GM18951 (cell line): ENCODE results near the gene ABITRAM.
"Not testable (repeated sequence)": the region's sequence is repeated elsewhere in the genome, so short reads cannot be mapped to it uniquely, and the experiment has no call there.

Source experiments
- POLR2A ChIP-seq: IDR thresholded peaks from 4 replicates; pipeline ENCODE4 v1.6.1; 2011; ENCODE audit warnings: mild to moderate bottlenecking; ENCODE audit not compliant: insufficient read length, insufficient read depth; ENCODE audit errors: extremely low read depth
- in situ Hi-C: fragments of 300-500 bp; cut with MboI; formaldehyde crosslinking; loops from one replicate; pipeline ENCODE4 v1.12.0; 2022; ENCODE audit warnings: low sequenced_read_pairs, mixed read lengths, inconsistent platforms; ENCODE audit not compliant: unreplicated experiment

The ABITRAM gene, protein sequence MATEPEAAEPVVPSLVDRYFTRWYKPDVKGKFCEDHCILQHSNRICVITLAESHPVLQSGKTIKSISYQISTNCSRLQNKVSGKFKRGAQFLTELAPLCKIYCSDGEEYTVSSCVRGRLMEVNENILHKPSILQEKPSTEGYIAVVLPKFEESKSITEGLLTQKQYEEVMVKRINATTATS

DNA sequence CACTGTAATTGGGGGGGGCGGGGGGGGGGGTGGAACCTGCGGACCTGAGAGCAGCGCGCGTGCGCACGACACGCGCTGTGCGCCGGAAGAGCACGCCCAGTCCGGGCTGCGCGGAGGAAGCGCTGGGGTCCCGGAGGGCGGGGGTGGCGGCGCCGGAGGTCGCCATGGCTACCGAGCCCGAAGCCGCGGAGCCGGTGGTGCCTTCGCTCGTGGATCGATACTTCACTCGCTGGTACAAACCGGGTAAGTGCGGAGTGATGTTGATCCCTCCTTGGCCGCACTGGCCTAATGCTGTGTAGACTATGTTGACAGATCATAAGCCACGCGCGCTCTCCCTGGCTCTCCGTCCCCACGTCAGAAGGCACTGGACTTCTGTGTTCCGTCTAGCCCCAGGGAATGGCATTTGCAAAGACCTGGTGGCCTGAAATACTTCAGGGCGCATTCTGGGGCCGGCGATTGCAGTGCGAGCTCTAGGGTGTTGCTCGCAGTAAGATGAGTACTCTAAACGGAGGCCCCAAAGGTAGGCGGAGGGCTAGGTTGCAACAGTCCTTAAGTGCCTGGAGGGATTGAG, at the start of gene ABITRAM:
Gene ABITRAM, plus strand, starts transcription at position 78 of the 571 bp plus-strand sequence. Its CDS starts 87 bp downstream, at position 165.
- in situ Hi-C loops = no loop called here
- no peak for TF ChIP-seq POLR2A

DNA sequence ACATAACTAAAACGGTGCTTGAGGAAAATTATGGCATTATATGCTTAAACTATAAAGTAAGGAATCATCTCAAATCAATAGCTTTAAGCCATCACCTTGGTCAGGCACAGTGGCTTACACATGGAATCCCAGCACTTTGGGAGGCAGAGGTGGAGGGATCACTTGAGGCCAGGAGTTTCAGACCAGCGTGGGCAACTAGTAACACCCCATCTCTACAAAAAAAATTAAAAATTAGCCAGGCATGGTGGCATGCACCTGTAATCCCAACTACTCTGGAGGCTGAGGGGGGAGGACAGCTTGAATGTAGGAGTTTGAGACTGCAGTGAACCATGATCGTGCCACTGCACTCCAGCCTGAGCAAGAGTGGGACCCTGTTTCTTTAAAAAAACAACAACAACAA, 49.5 kb upstream of the ABITRAM start:
- TF ChIP-seq POLR2A = no peak
- in situ Hi-C loops = no loop called here

DNA sequence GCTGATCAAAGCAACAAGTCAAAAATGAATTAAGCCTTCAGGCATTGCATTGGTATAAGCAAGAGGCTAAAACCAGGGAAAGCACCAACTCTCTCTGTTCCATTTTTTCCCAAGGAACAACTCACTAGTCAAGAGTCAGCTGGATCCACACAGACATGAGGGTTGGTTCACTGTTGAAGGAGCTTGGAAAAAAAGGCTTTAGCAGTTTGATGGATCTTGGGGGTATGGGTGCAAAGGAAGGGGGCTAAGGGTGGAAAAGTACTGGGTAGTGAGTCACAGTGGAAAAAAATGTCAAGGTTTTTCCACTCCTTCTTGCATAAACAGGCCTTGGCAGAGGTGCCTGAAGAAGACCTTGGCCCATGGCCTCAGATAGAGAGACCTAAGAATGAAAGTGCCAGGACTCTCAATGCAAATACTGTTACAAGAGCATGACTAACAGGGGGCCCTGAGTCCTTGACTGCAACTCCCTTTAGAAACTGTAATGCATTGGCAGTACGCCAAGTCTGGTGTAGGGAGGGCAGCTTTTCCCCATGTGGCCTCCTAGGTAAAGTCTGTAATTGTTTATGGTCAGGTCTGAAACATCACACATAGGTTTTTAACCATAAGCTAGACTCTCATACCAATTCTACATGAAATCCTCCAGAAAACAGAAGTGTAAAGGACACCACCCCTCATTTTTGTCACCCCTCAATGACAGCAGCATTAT, 48.4 kb upstream of the ABITRAM start:
- TF ChIP-seq POLR2A = no peak
- in situ Hi-C loops = no loop called here

DNA sequence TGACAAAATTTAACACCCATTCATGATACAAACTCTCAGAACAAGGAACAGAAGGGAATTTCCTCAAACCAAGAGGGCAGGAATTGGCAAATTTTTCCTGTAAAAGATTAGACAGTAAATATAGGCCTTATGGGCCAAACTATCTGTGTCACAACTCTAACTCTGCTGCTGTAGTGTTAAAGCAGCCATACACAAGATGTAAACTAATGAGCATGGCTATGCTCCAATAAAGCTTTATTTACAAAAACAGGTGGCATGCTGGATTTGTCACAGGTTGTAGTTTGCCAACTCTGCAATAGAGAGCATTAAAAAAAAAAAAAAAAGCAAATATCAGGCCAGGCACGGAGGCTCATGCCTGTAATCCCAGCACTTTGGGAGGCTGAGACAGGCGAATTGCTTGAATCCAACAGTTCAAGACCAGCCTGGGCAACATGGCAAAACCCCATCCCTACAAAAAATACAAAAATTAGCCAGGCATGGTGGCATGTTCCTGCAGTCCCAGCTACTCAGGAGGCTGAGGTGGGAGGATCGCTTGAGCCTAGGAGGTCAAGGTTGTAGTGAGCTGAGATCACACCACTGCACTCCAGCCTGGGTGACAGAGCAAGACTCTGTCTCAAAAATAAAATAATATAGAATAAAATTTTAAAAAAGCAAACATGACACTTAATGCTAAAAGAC, 47.5 kb upstream of the ABITRAM start:
- in situ Hi-C loops = not testable (repeated sequence)

DNA sequence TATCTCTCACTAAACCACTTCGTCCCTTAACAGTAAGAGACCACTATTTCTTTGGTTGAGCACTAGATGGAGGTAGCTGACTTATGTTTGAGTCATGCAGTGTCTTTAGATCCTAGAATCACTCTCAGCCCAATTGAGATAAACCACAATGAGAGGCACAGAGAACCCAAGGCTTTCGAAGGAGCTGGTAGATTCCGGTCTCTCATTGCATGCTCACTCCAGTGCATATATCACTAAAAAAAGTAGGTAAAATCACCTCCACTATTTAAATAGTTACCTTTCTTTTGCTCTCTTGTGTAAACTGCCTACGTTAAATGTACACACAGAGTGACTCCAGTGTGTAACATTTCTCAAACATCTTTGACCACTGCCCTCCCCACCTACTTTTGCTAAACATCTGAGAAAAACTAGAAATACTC, 44.5 kb upstream of the ABITRAM start:
- in situ Hi-C loops = no loop called here
- TF ChIP-seq POLR2A = no peak

DNA sequence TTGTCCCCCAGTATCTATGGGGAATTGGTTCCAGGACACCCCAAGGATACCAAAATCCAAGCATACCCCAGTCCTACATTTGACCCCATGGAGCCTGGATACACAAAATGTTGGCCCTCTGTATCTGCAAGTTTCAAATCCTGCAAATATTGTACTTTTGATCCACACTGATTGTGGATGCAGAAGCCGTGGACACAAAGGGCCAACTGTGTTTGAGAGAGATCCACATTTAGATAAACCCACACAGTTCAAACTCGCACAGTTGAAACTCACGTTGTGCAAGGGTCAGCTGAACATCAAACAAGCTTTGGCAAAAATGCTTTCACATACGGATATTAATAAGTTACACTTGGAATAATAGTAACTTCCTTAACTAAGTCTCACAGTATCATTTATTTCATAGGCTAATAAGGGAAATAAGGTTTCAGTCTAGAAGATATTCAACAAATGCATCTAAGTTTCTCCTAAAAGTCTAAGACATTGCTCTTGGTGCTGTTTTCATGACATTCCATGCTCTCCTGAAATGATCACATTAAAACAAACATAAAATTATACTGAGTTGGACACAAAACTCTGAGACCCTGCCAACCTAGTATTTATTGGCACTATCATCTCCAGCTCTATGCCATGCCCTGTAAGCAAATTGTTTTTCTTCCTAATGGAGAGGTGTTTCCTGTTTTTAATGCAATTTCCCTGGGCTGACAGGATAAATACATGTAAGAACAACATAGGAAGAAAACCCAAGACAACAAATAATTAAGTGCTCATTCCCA, 39.8 kb upstream of the ABITRAM start:
- TF ChIP-seq POLR2A = no peak

DNA sequence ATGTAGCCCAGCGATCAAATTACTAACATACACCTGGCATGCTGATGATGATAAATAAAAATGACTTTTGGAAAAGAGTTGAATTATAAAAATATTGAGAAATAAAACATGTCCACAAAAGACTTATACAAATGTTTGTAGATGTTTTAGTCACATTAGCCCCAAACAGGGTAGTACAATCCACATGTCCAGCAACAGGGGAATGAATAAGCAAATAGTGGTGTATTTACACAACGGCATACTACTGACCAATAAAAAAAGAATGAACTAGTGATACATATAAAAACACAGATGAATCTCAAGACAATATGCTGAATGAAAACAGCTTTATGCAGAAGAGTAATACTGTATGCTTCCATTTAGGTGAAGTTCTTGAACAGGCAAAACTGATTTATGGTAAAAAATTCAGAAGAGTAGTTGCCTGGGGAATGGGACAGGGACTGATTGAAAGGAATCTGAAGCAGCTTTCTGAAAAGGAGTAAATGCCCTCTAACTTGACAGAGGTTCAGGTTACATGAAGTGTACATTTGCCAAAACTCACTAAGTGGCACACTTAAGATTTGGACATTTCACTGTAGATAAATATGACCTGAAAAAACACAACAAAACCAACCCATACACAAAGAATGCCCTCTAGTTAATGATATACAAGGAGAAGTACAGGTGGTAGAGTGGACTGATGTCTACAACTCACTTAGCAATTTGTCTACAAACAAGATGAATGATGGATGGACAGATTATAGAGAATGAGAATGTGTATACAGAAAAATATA, 36.7 kb upstream of the ABITRAM start:
- in situ Hi-C loops = no loop called here
- no peak for TF ChIP-seq POLR2A

More for the DNA sequence above, 39.8 kb upstream of the ABITRAM start:
- in situ Hi-C loops = no loop called here

DNA sequence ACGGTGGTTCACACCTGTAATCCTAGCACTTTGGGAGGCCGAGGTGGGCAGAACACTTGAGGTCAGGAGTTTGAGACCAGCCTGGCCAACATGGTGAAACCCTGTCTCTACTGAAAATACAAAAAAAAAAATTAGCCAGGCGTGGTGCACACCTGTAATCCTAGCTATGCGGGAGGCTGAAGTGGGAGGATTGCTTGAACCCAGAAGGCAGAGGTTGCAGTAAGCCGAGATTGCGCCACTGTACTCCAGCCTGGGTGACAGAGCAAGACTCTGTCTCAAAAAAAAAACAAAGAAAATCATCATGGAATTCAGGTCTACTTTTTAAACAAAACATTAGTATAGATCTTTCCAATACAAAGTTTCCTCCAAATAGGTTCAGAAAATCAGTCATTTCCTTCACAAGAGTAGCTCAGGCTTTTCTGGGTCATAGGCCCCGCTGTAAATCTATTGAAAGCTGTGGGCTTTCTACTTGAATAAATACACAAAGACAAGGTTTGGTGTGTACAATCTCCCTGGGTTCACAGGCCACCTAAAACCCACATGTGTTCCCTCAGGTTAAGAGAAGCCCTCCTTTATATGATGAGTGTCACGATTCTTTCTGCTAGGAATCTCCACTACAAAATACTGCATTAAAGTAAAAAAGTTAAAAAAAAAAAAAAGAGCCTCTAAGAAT, 35.0 kb upstream of the ABITRAM start:
- in situ Hi-C loops = not testable (repeated sequence)

DNA sequence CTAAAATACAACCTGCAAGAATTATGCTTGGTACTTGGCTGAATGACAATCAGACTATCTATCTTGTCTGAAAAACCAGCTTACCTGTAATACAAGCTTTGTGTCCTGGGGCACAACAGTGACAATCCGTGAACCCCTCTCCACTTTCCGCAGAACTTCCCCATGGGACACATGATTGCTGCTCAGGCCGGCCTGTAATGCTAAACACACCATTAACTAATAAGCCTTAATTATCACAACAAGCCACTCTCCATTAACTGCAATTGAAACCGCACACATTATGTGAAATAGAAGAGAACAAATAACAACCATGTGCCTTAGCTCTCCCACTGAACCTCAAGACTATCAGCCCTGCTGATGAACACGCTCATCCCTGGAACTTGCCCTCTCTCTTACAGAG, 34.0 kb upstream of the ABITRAM start:
- no peak for TF ChIP-seq POLR2A
- in situ Hi-C loops = no loop called here

DNA sequence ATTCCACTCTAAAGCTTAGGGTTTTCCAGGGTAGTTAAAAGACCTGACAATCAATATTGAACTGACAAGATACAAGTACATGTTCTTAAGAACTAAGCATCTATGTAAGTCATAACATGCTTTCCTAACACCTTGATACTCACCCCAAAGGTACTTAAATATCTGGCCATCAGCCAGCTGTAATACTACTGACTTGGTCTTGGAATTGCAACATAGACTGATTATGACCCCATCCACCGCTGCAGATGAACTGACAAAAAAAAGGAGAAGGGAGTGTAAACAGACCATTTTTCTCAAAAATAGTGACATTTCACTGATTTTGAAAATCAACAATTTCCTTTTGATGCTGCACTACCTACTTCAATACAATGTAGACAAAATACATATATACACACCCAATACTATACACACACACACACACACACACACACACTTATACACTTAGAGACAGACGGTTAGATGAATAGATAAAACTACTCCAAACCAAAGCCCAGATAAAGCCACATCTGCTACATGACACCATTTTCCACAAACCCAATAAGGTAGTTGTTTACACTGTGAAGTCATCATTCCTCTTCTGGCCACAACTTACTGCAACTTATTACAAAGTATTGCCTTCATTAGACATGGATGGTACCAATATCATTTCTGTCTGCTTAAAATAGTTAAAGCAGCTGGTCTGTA, 30.6 kb upstream of the ABITRAM start:
- TF ChIP-seq POLR2A = no peak
- in situ Hi-C loops = no loop called here

DNA sequence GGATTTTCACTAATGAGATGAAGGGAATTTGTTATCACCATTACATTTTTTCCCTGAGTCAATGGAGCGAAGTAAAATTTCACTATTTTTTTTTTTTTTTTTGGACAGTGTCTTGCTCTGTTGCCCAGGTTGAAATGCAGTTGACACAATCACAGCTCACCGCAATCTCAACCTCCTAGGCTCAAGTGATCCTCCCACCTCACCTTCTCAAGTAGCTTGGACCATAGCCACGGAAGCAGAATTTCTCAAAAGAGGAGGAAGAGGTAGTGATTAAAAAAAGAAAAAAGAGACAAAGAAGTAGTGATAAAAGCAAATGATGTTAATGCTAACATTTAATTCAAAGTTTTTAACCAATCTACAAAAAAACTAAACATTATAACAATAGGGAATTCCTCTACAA, 30.0 kb upstream of the ABITRAM start:
- no peak for TF ChIP-seq POLR2A
- in situ Hi-C loops = no loop called here

DNA sequence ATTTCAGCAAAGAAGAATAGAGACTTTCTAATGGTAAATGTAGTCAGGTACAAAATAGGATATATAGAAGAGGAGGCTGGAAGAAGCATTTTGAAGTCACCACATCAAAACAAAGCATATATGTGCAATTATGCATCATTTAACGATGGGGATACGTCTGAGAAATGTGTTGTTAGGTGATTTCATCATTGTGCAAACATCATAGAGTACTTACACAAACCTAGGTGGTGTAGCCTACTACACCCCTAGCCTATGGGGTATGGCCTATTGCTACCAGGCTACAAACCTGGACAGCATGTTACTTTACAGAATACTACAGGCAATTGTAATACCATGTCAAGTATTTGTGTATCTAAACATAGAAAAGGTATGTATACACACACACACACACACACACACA, 28.7 kb upstream of the ABITRAM start:
- in situ Hi-C loops = no loop called here

More for the DNA sequence above, 28.7 kb upstream of the ABITRAM start:
- no peak for TF ChIP-seq POLR2A
